Esophagus squamous epithelium (tissue), 5 donors: Measurements from ENCODE around the gene DHDDS. TPM values are rescaled to one million over a fixed set of nuclear protein-coding genes. Genes with fewer than 3 reads are reported as not detected.

Source experiments
- DNase-seq: peaks from one replicate; lab custom pipeline; 2025; lab: John Stamatoyannopoulos, UW
- H3K27ac ChIP-seq, 4 donors: fragments of 200-600 bp; sonication (generic); one replicate each; pipeline ENCODE4 v1.5.1; 2016 to 2019; ENCODE audit warnings: mild to moderate bottlenecking in 1 of 4
- H3K27me3 ChIP-seq, 4 donors: fragments of 200-600 bp; sonication (generic); 1 replicate in 3 of 4; 2 replicates in 1 of 4; pipeline versions ENCODE4 v1.5.1 to v1.6.0; 2017 to 2021; ENCODE audit warnings: antibody characterized with exemption in 1 of 4
- H3K36me3 ChIP-seq, 3 donors: fragments of 200-600 bp; sonication (generic); one replicate each; pipeline ENCODE4 v1.5.1; 2016 to 2019
- H3K4me1 ChIP-seq, 3 donors: fragments of 200-600 bp; sonication (generic); one replicate each; pipeline ENCODE4 v1.5.1; 2017 to 2019
- H3K4me3 ChIP-seq, 4 donors: fragments of 200-600 bp; sonication (generic); 1 replicate in 3 of 4; 2 replicates in 1 of 4; pipeline ENCODE4 v1.5.1; 2016 to 2019; ENCODE audit warnings: mild to moderate bottlenecking in 2 of 4, moderate library complexity in 1 of 4
- H3K9me3 ChIP-seq, 3 donors: fragments of 200-600 bp; sonication (generic); one replicate each; pipeline ENCODE4 v1.5.1; 2016 to 2019
- CTCF ChIP-seq, 6 experiments: fragments of 450-650 bp in 4 of 6; fragments of 200-600 bp in 2 of 6; sonication (generic) in 2 of 6; IDR thresholded peaks; one replicate each; pipeline ENCODE4 v1.5.1; 2016 to 2019; ENCODE audit warnings: antibody characterized with exemption in 6 of 6, mild to moderate bottlenecking in 4 of 6, moderate library complexity in 4 of 6
- POLR2A ChIP-seq, 4 donors: fragments of 450-650 bp; IDR thresholded peaks; one replicate each; pipeline ENCODE4 v1.6.1; 2017; ENCODE audit warnings: antibody characterized with exemption in 4 of 4, mild to moderate bottlenecking in 4 of 4, moderate library complexity in 3 of 4
- WGBS, 2 donors: methylation state at CpG; one replicate each; pipeline ENCODE4 v1.1.5; 2018; 5-methylcytosine and 5-hydroxymethylcytosine counted together
- intact Hi-C: fragments of 100-400 bp; cut with DNase I; formaldehyde crosslinking; loops from one replicate; pipeline ENCODE4 v1.15.0; 2022
- total RNA-seq, 4 donors: library from RNA; depleted of rRNA; stranded (reverse); fragments of >200 nt; gene quantifications; one replicate each; pipeline ENCODE4 v1.1.0, GENCODE V29; 2016
- donor health status: DM: yes; HTN: yes; CAD: no.

The DHDDS gene
- total RNA-seq, 4 donors from 2014 or later, result 30.3 to 49.7 (median 37.9) TPM

- Histone ChIP-seq H3K36me3 (no peaks in the 10 kb centered on the region), H3K4me1 (no peaks in the 10 kb centered on the region), H3K27me3 (peaks cover 0 to 10% (median 0%) of the 10 kb centered on the region in 4 donors), H3K27ac (no peak overlapping the region), H3K4me3 (no peak overlapping the region), H3K9me3 (no peaks in the 10 kb centered on the region)
- no peak for DNase-seq
- TF ChIP-seq POLR2A (IDR thresholded peaks at IDR 0.05), result no peak
- TF ChIP-seq CTCF (IDR thresholded peaks at IDR 0.05), result no peak
- 53 to 62% methylated on average over 3 to 4 of the region's 4 CpGs for WGBS, 2 donors
- intact Hi-C loops, result no loop called here
Measured at GRCh38 chr1:26516987-26517765, 85.1 kb downstream of the DHDDS start.

GRCh38 chr1:26517766-26518049 lies 85.6 kb downstream of the DHDDS start:
- 61 to 89% methylated on average over 1 of the region's 1 CpG for WGBS, 2 donors
- no peak overlapping the region for H3K27ac ChIP-seq

GRCh38 chr1:26518355-26518754 lies 86.2 kb downstream of the DHDDS start:
- WGBS, 2 donors, result 90 to 91% methylated on average over 6 of the region's 6 CpGs
- Histone ChIP-seq H3K36me3 (no peaks in the 10 kb centered on the region), H3K27me3 (peaks cover 0 to 22% (median 0%) of the 10 kb centered on the region in 4 donors), H3K4me3 (no peak overlapping the region), H3K27ac (no peak overlapping the region), H3K9me3 (no peaks in the 10 kb centered on the region), H3K4me1 (no peaks in the 10 kb centered on the region)
- no peak for DNase-seq
- intact Hi-C loops, result no loop called here
- TF ChIP-seq POLR2A (IDR thresholded peaks at IDR 0.05) (no peak), CTCF (IDR thresholded peaks at IDR 0.05) (no peak)

More at GRCh38 chr1:26517766-26518049, 85.6 kb downstream of the DHDDS start:
- Histone ChIP-seq H3K27me3 (peaks cover 0 to 16% (median 0%) of the 10 kb centered on the region in 4 donors), H3K9me3 (no peaks in the 10 kb centered on the region), H3K4me3 (no peak overlapping the region), H3K4me1 (no peaks in the 10 kb centered on the region), H3K36me3 (no peaks in the 10 kb centered on the region)
- TF ChIP-seq POLR2A (IDR thresholded peaks at IDR 0.05) (no peak), CTCF (IDR thresholded peaks at IDR 0.05) (no peak)
- DNase-seq, result no peak
- intact Hi-C loops, result no loop called here

GRCh38 chr1:26520339-26520738 lies 88.2 kb downstream of the DHDDS start:
- intact Hi-C loops, result no loop called here
- Histone ChIP-seq H3K36me3 (no peaks in the 10 kb centered on the region), H3K27me3 (peaks cover 0 to 37% (median 0%) of the 10 kb centered on the region in 4 donors), H3K4me1 (peaks cover 0 to 11% (median 4%) of the 10 kb centered on the region in 3 donors), H3K4me3 (no peak overlapping the region), H3K27ac (no peak overlapping the region), H3K9me3 (no peaks in the 10 kb centered on the region)
- DNase-seq, result no peak
- WGBS, 2 donors, result 69 to 81% methylated on average over 5 of the region's 5 CpGs
- TF ChIP-seq CTCF (IDR thresholded peaks at IDR 0.05), result no peak
- TF ChIP-seq POLR2A (IDR thresholded peaks at IDR 0.05), result no peak

Other genes starting within 250 kb of the DHDDS start
- gene CATSPER4, start 241.7 kb upstream of the DHDDS start, total RNA-seq, result not detected
- gene CEP85, start 198.1 kb upstream of the DHDDS start, total RNA-seq, result 10 to 100 TPM in 3 of 4 donors, 1 to 10 TPM in 1; 7.5 to 14.7 (median 12.5) TPM
- 100 to 1,000 TPM in 2 of 4 donors, 10 to 100 TPM in 2; 76.9 to 163 (median 106) TPM for gene SH3BGRL3, start 152.2 kb upstream of the DHDDS start, total RNA-seq
- 1 to 10 TPM; 3.2 to 9.2 (median 3.7) TPM for gene UBXN11, start 125.7 kb upstream of the DHDDS start, total RNA-seq
- 10 to 100 TPM in 2 of 4 donors, 1 to 10 TPM in 2; 1.9 to 22.1 (median 9.4) TPM for gene CD52, start 114.4 kb upstream of the DHDDS start, total RNA-seq
- gene CRYBG2, start 78.2 kb upstream of the DHDDS start, total RNA-seq, result 100 to 1,000 TPM in 3 of 4 donors, 10 to 100 TPM in 1; 35.8 to 305 (median 122) TPM
- gene ZNF683, start 59.6 kb upstream of the DHDDS start, total RNA-seq, result under 1 TPM in 2 of 4 donors, not detected in 2; 0.26 to 0.95 TPM
- gene LIN28A, start 21.5 kb upstream of the DHDDS start, total RNA-seq, result not detected
- gene HMGN2, start 40.1 kb downstream of the DHDDS start, total RNA-seq, result 100 to 1,000 TPM; 105 to 312 (median 243) TPM
- gene RPS6KA1, start 97.4 kb downstream of the DHDDS start, total RNA-seq, result 10 to 100 TPM; 24.0 to 49.7 (median 37.7) TPM